CD4-positive, alpha-beta T cell (primary cell): ENCODE results near the gene RYR3. TPM values are rescaled to one million over a fixed set of nuclear protein-coding genes. Genes with fewer than 3 reads are reported as not detected.

Experiments
- ATAC-seq: fragments of 200-7000 bp; cut with Tn5 transposase; one replicate; pipeline ENCODE4 v1.10.0; 2022; ENCODE audit warnings: mild to moderate bottlenecking; ENCODE audit not compliant: poor library complexity
- CTCF ChIA-PET: fragments of 350-600 bp; sonication (Branson Sonifier 250); formaldehyde crosslinking; loops from one replicate; lab custom pipeline; 2021; ENCODE audit warnings: antibody characterized with exemption, inconsistent platforms; lab: Charles Lee
- POLR2A ChIA-PET: fragments of 350-600 bp; sonication (Branson Sonifier 250); formaldehyde crosslinking; loops from one replicate; lab custom pipeline; 2021; ENCODE audit warnings: antibody characterized with exemption, inconsistent platforms; lab: Charles Lee
- DNase-seq, 14 experiments: peaks; one replicate each; pipeline ENCODE4 v3.0.0-alpha.2; 2013 to 2020; ENCODE audit warnings: mixed read lengths in 2 of 14
- H3K27ac ChIP-seq, 2 donors: one replicate each; pipeline versions ENCODE4 v1.5.1 to v1.7.0; 2013; ENCODE audit warnings: low read length in 2 of 2, low read depth in 1 of 2, mild to moderate bottlenecking in 1 of 2
- H3K27me3 ChIP-seq, 2 experiments: 1 replicate in 1 of 2; 2 replicates in 1 of 2; pipeline versions ENCODE4 v1.6.1 to v1.7.0; 2013; ENCODE audit warnings: low read length in 2 of 2, control low read depth in 1 of 2, mild to moderate bottlenecking in 1 of 2, moderate library complexity in 1 of 2; ENCODE audit not compliant: insufficient read depth in 2 of 2, control insufficient read depth in 1 of 2
- H3K36me3 ChIP-seq: one replicate; pipeline ENCODE4 v1.6.1; 2013; ENCODE audit warnings: low read length, control low read depth; ENCODE audit not compliant: insufficient read depth
- H3K4me1 ChIP-seq: one replicate; pipeline ENCODE4 v1.6.1; 2013; ENCODE audit warnings: low read length, control low read depth; ENCODE audit not compliant: insufficient read depth
- H3K4me3 ChIP-seq: one replicate; pipeline ENCODE4 v1.5.1; 2013; ENCODE audit warnings: mild to moderate bottlenecking, low read length, moderate library complexity
- H3K9me3 ChIP-seq, 2 experiments: 1 replicate in 1 of 2; 2 replicates in 1 of 2; pipeline versions ENCODE4 v1.6.1 to v1.7.0; 2013; ENCODE audit warnings: low read length in 2 of 2, mild to moderate bottlenecking in 2 of 2, control low read depth in 1 of 2, moderate library complexity in 1 of 2; ENCODE audit not compliant: control insufficient read depth in 1 of 2, insufficient read depth in 1 of 2
- H3K27ac Mint-ChIP-seq: one replicate; pipeline ENCODE4 v1.8.0; 2020; ENCODE audit warnings: mixed read lengths
- H3K27me3 Mint-ChIP-seq: one replicate; pipeline ENCODE4 v1.8.0; 2021; ENCODE audit warnings: mixed read lengths
- H3K36me3 Mint-ChIP-seq: one replicate; pipeline ENCODE4 v1.8.0; 2021; ENCODE audit warnings: low read depth, mixed read lengths
- H3K4me1 Mint-ChIP-seq: one replicate; pipeline ENCODE4 v1.8.0; 2021; ENCODE audit warnings: low read depth, mixed read lengths
- H3K4me3 Mint-ChIP-seq: one replicate; pipeline ENCODE4 v1.8.0; 2020; ENCODE audit warnings: mild to moderate bottlenecking, mixed read lengths
- H3K9me3 Mint-ChIP-seq: one replicate; pipeline ENCODE4 v1.8.0; 2020; ENCODE audit warnings: mixed read lengths
- intact Hi-C, 2 experiments: fragments of 100-400 bp; cut with DNase I in 1 of 2; cut with micrococcal nuclease in 1 of 2; formaldehyde crosslinking; loops; one replicate each; pipeline versions ENCODE4 v1.15.1 to v1.9.0; 2023 to 2025; cut with DNase I, micrococcal nuclease
- total RNA-seq, 174 experiments: library from RNA in 2 of 174; stranded (reverse) in 2 of 174; gene quantifications; one replicate each; pipeline ENCODE4 v1.2.3 and lab custom pipeline; 2021 to 2026
- TF ChIP-seq, protein P1 (sequence below): fragments of 200-600 bp; IDR thresholded peaks from one replicate; pipeline ENCODE4 v1.8.0; 2022; ENCODE audit warnings: antibody characterized with exemption, mild to moderate bottlenecking

The RYR3 gene
- total RNA-seq, 2 experiments from 2014 or later: not detected

DNA sequence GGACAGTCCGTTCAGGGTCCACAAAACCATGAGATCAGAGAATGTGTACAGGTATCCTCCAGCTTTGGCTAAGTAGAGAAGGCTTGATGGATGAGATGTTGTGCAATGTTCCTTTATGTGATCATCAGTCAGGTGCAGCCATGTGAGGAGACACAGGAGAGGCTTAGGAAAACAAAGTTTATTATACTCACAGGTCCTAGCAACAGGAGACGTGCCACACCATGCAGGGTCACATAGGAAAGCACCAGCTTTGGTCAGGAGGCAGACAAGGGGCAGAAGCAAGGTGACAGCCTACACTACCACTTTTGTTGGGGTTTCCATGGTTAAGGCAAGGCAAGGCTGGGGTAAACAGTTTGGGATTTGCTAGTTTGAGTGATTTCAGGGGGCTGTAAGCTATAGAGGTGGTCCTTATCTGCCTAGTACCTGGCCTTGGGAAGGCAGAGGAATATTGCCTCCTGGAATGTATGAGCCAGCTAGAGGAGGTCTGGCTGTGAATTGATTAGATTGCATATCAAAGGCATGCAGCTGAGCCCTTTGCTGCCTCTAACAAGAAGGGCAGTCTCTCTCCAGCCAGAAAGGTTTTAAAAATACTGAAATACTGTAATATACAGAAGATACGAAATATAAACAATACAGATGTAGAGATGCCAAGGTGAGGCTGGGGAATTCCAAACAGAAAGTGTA, 248.6 kb downstream of the RYR3 start:
- CTCF ChIA-PET: no interaction called here

DNA sequence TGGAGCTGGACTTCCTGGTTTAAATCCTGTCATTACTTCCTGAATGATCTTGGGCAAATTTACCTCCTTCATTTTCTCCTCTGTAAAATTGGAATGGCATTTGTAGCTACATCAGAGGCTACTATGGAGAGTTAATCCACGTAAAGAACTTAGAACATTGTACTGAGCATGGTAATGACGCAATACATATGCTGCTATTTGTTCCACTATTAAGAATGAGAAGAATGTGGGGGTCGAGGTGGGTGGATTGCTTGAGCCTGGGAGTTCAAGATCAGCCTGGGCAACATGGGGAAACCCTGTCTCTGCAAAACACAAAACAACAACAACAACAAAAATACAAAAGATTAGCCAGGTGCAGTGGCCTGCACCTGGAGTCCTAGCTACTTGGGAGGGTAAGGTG, 250.6 kb downstream of the RYR3 start:
- ATAC-seq: no peak

More for the DNA sequence above, 248.6 kb downstream of the RYR3 start:
- Mint-ChIP-seq H3K9me3 (no peaks in the 10 kb centered on the region), H3K36me3 (no peaks in the 10 kb centered on the region), H3K4me3 (no peak overlapping the region), H3K27me3 (peaks cover 14% of the 10 kb centered on the region), H3K27ac (no peak overlapping the region), H3K4me1 (no peaks in the 10 kb centered on the region)
- Histone ChIP-seq H3K9me3 (no peaks in the 10 kb centered on the region), H3K36me3 (no peaks in the 10 kb centered on the region), H3K27me3 (no peaks in the 10 kb centered on the region), H3K4me1 (no peaks in the 10 kb centered on the region), H3K4me3 (no peak overlapping the region), H3K27ac (no peak overlapping the region)
- intact Hi-C loops: no loop called here
- DNase-seq (no peak), ATAC-seq (no peak)
- POLR2A ChIA-PET: no interaction called here
- TF ChIP-seq, protein P1, sequence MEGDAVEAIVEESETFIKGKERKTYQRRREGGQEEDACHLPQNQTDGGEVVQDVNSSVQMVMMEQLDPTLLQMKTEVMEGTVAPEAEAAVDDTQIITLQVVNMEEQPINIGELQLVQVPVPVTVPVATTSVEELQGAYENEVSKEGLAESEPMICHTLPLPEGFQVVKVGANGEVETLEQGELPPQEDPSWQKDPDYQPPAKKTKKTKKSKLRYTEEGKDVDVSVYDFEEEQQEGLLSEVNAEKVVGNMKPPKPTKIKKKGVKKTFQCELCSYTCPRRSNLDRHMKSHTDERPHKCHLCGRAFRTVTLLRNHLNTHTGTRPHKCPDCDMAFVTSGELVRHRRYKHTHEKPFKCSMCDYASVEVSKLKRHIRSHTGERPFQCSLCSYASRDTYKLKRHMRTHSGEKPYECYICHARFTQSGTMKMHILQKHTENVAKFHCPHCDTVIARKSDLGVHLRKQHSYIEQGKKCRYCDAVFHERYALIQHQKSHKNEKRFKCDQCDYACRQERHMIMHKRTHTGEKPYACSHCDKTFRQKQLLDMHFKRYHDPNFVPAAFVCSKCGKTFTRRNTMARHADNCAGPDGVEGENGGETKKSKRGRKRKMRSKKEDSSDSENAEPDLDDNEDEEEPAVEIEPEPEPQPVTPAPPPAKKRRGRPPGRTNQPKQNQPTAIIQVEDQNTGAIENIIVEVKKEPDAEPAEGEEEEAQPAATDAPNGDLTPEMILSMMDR: no peak

GRCh38 chr15:33561967-33562366, 251.2 kb downstream of the RYR3 start:
- ChIA-PET CTCF (no interaction called here), POLR2A (no interaction called here)
- no peaks in the 10 kb centered on the region for H3K36me3 Mint-ChIP-seq
- no peak for ATAC-seq
- DNase-seq: no peak
- no peaks in the 10 kb centered on the region for H3K4me1 Mint-ChIP-seq
- H3K4me3 Mint-ChIP-seq: no peak overlapping the region
- intact Hi-C loops: no loop called here
- H3K9me3 Mint-ChIP-seq: no peaks in the 10 kb centered on the region
- no peaks in the 10 kb centered on the region for H3K36me3 ChIP-seq
- H3K27ac ChIP-seq: no peak overlapping the region
- H3K4me1 ChIP-seq: no peaks in the 10 kb centered on the region
- H3K4me3 ChIP-seq: no peak overlapping the region
- H3K9me3 ChIP-seq: no peaks in the 10 kb centered on the region
- H3K27ac Mint-ChIP-seq: no peak overlapping the region
- H3K27me3 ChIP-seq: no peaks in the 10 kb centered on the region
- peaks cover 14% of the 10 kb centered on the region for H3K27me3 Mint-ChIP-seq
- TF ChIP-seq, protein P1: no peak

More for the DNA sequence above, 250.6 kb downstream of the RYR3 start:
- TF ChIP-seq, protein P1: no peak
- Mint-ChIP-seq H3K27me3 (peaks cover 14% of the 10 kb centered on the region), H3K36me3 (no peaks in the 10 kb centered on the region), H3K27ac (no peak overlapping the region), H3K4me3 (no peak overlapping the region), H3K4me1 (no peaks in the 10 kb centered on the region), H3K9me3 (no peaks in the 10 kb centered on the region)
- Histone ChIP-seq H3K27ac (no peak overlapping the region), H3K27me3 (no peaks in the 10 kb centered on the region), H3K4me3 (no peak overlapping the region), H3K36me3 (no peaks in the 10 kb centered on the region), H3K9me3 (no peaks in the 10 kb centered on the region), H3K4me1 (no peaks in the 10 kb centered on the region)
- ChIA-PET CTCF (no interaction called here), POLR2A (no interaction called here)
- DNase-seq: no peak
- intact Hi-C loops: no loop called here
